Ishikawa (cell line): ENCODE results near the gene PEX3.

ENCODE experiments used
- CEBPB ChIP-seq: IDR thresholded peaks from 2 replicates; pipeline ENCODE4 v1.6.1; 2012
- CREB1 ChIP-seq: IDR thresholded peaks from 2 replicates; pipeline ENCODE4 v1.6.1; 2012; ENCODE audit warnings: low read depth
- EGR1 ChIP-seq: IDR thresholded peaks from 2 replicates; pipeline ENCODE4 v1.6.1; 2012
- EP300 ChIP-seq: IDR thresholded peaks from 2 replicates; pipeline ENCODE4 v1.6.1; 2012; ENCODE audit warnings: borderline replicate concordance
- FOXM1 ChIP-seq: IDR thresholded peaks from 2 replicates; pipeline ENCODE4 v1.6.1; 2012; ENCODE audit warnings: low read depth, borderline replicate concordance
- NFIC ChIP-seq: IDR thresholded peaks from 2 replicates; pipeline ENCODE4 v1.6.1; 2012
- RAD21 ChIP-seq: IDR thresholded peaks from 2 replicates; pipeline ENCODE4 v1.6.1; 2012; ENCODE audit warnings: low read depth
- TAF1 ChIP-seq: IDR thresholded peaks from 2 replicates; pipeline ENCODE4 v1.6.1; 2012; ENCODE audit warnings: low read depth, mild to moderate bottlenecking
- TCF12 ChIP-seq: IDR thresholded peaks from 2 replicates; pipeline ENCODE4 v1.6.1; 2012; ENCODE audit warnings: low read depth
- TEAD4 ChIP-seq: IDR thresholded peaks from 2 replicates; pipeline ENCODE4 v1.6.1; 2012
- YY1 ChIP-seq: IDR thresholded peaks from 2 replicates; pipeline ENCODE4 v1.6.1; 2012; ENCODE audit warnings: low read depth
- ZBTB7A ChIP-seq: IDR thresholded peaks from 2 replicates; pipeline ENCODE4 v1.6.1; 2012; ENCODE audit warnings: low read depth
- TF ChIP-seq, protein P1 (sequence below): IDR thresholded peaks from 2 replicates; pipeline ENCODE4 v1.6.1; 2012; ENCODE audit warnings: low read depth, mild to moderate bottlenecking
- TF ChIP-seq, protein P2 (sequence below): IDR thresholded peaks from 2 replicates; pipeline ENCODE4 v1.6.1; 2012
- TF ChIP-seq, protein P3 (sequence below): IDR thresholded peaks from 2 replicates; pipeline ENCODE4 v1.6.1; 2012

PEX3 gene

DNA sequence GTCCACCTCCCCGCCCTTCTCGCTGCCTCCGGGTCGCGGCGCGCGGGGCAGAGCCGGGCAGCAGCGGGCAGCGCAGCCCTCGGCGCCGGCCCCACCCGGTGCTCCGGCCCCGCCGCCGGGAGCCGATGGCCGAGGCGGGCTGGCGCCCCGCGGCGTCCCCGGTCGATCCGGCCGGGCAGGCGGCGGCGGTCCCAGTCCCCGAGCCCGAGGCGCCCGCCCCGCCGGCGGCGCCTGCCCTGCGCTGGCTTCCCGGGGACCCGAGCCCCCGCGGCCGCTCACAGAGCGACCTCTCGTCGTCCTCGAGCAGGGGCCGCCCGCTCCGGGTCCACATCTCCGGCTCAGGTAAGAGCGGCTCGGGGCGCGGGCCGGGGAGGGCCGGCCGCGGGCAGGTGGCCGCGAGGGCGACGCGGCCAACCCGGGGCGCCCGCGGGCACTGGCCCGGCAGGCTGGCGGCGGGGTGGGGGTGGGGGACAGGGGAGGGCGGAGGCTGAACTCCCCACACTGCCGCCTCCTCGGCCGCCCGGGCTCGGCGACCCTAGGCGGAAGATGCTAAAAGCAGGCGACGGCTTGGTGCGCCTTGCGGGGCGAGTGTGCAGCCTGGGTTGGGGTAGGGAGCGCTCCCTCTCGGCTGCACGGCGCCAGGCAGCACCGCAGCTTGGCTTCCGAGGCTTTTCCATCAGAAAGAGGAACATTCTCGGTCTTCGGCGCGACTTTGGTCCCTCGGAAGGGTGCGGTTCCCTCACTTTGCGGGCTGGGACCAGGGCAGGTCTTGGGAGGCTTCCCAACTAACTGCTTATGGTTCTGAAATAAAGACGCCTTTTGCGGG lies 86.5 kb downstream of the PEX3 start:
- TF ChIP-seq EP300 = no peak
- TF ChIP-seq EGR1 = no peak
- no peak for TF ChIP-seq CREB1
- TF ChIP-seq TAF1 = no peak

DNA sequence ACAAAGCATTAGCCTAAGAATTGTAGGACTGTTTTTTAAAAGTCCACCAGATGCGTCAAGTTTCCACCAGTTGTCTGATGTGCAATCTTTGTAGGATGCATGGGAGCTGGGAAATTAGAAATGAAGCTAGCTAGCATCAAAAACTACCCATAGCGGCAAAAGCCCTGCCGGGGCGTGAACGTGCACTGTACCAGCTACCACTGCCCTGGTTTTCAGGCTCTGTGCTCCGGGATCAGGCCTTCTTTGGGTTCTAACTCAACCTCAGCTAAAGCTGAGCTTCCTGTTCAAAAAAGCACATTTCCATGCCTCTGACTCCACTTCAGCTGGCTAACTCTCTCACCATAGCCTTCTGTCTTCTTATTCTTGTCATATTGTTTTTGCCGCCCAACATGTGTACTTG lies 87.8 kb downstream of the PEX3 start:
- TF ChIP-seq, protein P1, sequence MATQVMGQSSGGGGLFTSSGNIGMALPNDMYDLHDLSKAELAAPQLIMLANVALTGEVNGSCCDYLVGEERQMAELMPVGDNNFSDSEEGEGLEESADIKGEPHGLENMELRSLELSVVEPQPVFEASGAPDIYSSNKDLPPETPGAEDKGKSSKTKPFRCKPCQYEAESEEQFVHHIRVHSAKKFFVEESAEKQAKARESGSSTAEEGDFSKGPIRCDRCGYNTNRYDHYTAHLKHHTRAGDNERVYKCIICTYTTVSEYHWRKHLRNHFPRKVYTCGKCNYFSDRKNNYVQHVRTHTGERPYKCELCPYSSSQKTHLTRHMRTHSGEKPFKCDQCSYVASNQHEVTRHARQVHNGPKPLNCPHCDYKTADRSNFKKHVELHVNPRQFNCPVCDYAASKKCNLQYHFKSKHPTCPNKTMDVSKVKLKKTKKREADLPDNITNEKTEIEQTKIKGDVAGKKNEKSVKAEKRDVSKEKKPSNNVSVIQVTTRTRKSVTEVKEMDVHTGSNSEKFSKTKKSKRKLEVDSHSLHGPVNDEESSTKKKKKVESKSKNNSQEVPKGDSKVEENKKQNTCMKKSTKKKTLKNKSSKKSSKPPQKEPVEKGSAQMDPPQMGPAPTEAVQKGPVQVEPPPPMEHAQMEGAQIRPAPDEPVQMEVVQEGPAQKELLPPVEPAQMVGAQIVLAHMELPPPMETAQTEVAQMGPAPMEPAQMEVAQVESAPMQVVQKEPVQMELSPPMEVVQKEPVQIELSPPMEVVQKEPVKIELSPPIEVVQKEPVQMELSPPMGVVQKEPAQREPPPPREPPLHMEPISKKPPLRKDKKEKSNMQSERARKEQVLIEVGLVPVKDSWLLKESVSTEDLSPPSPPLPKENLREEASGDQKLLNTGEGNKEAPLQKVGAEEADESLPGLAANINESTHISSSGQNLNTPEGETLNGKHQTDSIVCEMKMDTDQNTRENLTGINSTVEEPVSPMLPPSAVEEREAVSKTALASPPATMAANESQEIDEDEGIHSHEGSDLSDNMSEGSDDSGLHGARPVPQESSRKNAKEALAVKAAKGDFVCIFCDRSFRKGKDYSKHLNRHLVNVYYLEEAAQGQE = no peak
- no peak for TF ChIP-seq TEAD4
- no peak for TF ChIP-seq TAF1
- TF ChIP-seq RAD21 = no peak
- no peak for TF ChIP-seq EGR1
- no peak for TF ChIP-seq FOXM1
- TF ChIP-seq, protein P2, sequence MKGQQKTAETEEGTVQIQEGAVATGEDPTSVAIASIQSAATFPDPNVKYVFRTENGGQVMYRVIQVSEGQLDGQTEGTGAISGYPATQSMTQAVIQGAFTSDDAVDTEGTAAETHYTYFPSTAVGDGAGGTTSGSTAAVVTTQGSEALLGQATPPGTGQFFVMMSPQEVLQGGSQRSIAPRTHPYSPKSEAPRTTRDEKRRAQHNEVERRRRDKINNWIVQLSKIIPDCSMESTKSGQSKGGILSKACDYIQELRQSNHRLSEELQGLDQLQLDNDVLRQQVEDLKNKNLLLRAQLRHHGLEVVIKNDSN = no peak
- no peak for TF ChIP-seq ZBTB7A
- no peak for TF ChIP-seq CREB1
- TF ChIP-seq NFIC = no peak
- no peak for TF ChIP-seq CEBPB

DNA sequence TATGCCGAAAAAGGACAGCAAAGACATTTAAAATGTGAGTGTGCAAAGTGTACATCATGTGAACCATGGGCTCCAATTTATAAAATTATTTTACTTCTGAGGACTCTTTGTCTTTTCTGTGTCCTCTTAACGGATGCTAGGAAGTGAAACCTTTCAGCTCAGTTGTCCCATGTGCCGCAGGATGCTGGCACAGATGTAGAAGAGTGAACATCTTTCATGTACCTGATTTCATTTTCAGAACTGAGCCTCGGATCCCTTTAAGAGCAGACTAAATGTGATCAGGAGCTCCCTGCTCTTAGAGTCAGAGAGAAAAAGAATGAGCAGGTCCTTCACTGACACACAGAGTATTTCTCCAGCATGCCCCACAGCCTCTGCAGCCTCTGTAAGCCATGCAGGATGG lies 88.5 kb downstream of the PEX3 start:
- TF ChIP-seq YY1 (no peak), TEAD4 (no peak), CEBPB (no peak), TAF1 (no peak), FOXM1 (no peak), EP300 (no peak), ZBTB7A (no peak)

DNA sequence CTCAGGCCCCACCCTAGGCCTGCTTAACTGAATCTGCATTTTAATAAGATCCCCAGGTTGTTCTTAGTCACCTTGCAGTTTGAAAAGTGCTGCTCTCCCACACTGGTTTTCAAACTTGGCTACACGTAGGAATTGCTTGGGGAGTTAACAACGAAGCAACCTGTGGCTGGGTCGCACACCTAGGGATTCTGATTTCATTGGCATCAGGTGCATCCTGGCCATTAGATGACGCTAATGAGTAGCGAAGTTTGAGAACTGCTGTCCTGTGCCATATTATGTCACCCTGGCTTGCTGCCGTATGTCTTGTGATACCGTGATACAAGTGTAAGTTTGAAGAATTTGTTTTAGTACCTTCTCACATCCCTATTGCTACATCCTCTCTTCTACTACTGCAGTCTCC lies 89.1 kb downstream of the PEX3 start:
- no peak for TF ChIP-seq TCF12
- TF ChIP-seq, protein P1 = no peak
- TF ChIP-seq TEAD4 = no peak
- no peak for TF ChIP-seq ZBTB7A
- TF ChIP-seq YY1 = no peak
- no peak for TF ChIP-seq EGR1
- no peak for TF ChIP-seq NFIC
- no peak for TF ChIP-seq TAF1
- no peak for TF ChIP-seq FOXM1
- TF ChIP-seq, protein P3, sequence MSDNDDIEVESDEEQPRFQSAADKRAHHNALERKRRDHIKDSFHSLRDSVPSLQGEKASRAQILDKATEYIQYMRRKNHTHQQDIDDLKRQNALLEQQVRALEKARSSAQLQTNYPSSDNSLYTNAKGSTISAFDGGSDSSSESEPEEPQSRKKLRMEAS = no peak
- TF ChIP-seq EP300 = no peak
- TF ChIP-seq CREB1 = no peak
- no peak for TF ChIP-seq RAD21
- TF ChIP-seq, protein P2 = no peak

DNA sequence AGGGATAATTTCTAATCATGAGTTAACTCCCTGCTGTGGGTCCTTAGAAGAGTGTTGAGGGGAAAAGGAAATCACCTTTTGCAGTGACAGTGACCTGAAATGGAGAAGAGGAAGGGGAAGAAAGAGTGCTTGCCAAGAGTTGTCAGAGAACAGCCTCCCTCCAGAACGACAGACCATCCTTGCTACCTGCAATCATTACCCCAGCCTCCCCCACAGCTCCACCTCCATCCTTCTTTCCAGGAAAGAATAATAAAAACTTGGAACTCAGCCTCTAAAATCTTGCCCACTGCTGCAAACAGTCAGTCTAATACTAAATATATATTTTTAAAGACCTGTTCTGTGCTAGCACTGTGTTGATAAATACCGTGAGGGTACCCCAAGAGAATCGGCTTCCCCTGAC lies 89.6 kb downstream of the PEX3 start:
- TF ChIP-seq, protein P1 = no peak
- TF ChIP-seq CEBPB (no peak), NFIC (no peak), RAD21 (no peak), ZBTB7A (no peak), FOXM1 (no peak), TCF12 (no peak), YY1 (no peak)
- TF ChIP-seq, protein P2 = no peak
- TF ChIP-seq, protein P3 = no peak
